HAP-1 (cell line): ENCODE results near the gene TMEM132C.

Experiments used
- DNase-seq, 2 experiments: peaks; one replicate each; pipeline ENCODE4 v3.0.0-alpha.2; 2016 to 2020; ENCODE audit warnings: low spot score in 2 of 2
- H3K27me3 ChIP-seq: fragments of 250-450 bp; sonication (Bioruptor Pico); 2 replicates; pipeline ENCODE4 v1.5.1; 2020; ENCODE audit warnings: low read depth, mild to moderate bottlenecking, moderate library complexity
- H3K36me3 ChIP-seq: fragments of 250-450 bp; sonication (Bioruptor Pico); replicated peaks from 2 replicates; pipeline ENCODE4 v1.5.1; 2020; ENCODE audit warnings: mild to moderate bottlenecking
- H3K4me1 ChIP-seq: fragments of 250-450 bp; sonication (Bioruptor Pico); 2 replicates; pipeline ENCODE4 v1.5.1; 2020; ENCODE audit warnings: mild to moderate bottlenecking
- H3K4me3 ChIP-seq: fragments of 250-450 bp; sonication (Bioruptor Pico); 2 replicates; pipeline ENCODE4 v1.5.1; 2020; ENCODE audit warnings: mild to moderate bottlenecking, moderate library complexity
- H3K9me3 ChIP-seq: fragments of 250-450 bp; sonication (Bioruptor Pico); 2 replicates; pipeline ENCODE4 v1.5.1; 2020; ENCODE audit warnings: mild to moderate bottlenecking, moderate library complexity
- in situ Hi-C: fragments of 300-500 bp; cut with MboI; formaldehyde crosslinking; loops from 3 replicates; pipeline ENCODE4 v1.14.3; 2020; ENCODE audit warnings: low sequenced_read_pairs, inconsistent platforms, mixed read lengths

TMEM132C gene

DNA sequence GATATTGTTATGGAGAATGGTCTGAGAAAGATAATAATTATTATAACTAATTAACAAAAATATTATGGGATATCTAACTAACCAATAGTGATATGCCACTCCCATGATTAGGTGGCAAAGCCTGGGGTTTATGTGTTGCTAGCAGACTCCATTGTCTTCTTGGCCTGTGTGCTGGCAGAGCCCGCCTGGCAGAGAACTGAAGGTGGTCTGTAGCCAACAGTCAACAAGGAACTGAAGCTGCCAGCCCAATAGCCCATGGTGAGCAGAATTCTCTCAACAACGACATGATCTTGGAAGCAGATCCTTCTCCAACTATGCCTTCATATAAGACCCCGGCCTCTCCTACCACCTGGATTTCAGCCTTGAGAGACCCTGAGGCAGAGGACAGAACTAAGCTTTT, 298.0 kb downstream of the TMEM132C start:
- H3K4me3 ChIP-seq = no peak overlapping the region
- no peak for DNase-seq
- H3K9me3 ChIP-seq = no peaks in the 10 kb centered on the region
- in situ Hi-C loops = no loop called here
- no peaks in the 10 kb centered on the region for H3K36me3 ChIP-seq
- H3K4me1 ChIP-seq = no peaks in the 10 kb centered on the region
- no peaks in the 10 kb centered on the region for H3K27me3 ChIP-seq

DNA sequence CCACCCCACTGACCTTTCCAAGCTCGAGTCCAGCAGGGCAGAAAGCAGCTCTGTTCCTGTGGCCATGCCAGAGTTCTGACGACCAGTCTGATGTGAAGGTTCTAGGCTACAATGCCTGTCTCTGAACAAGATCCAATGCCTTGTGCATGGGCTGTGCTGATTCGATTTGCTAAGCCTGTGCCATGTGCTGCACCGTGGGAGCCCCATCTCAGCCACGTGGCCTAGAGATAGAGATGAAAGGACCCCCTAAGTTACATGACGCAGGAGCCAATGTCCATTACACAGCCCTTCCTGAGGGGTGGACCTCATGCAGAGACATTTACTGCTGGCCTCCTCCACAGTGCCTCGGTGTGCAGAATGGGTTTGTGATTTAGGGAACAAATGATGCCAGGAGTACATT, 300.8 kb downstream of the TMEM132C start:
- Histone ChIP-seq H3K4me1 (no peaks in the 10 kb centered on the region), H3K4me3 (no peak overlapping the region), H3K36me3 (no peaks in the 10 kb centered on the region), H3K9me3 (no peaks in the 10 kb centered on the region), H3K27me3 (no peaks in the 10 kb centered on the region)
- DNase-seq = no peak
- in situ Hi-C loops = no loop called here

DNA sequence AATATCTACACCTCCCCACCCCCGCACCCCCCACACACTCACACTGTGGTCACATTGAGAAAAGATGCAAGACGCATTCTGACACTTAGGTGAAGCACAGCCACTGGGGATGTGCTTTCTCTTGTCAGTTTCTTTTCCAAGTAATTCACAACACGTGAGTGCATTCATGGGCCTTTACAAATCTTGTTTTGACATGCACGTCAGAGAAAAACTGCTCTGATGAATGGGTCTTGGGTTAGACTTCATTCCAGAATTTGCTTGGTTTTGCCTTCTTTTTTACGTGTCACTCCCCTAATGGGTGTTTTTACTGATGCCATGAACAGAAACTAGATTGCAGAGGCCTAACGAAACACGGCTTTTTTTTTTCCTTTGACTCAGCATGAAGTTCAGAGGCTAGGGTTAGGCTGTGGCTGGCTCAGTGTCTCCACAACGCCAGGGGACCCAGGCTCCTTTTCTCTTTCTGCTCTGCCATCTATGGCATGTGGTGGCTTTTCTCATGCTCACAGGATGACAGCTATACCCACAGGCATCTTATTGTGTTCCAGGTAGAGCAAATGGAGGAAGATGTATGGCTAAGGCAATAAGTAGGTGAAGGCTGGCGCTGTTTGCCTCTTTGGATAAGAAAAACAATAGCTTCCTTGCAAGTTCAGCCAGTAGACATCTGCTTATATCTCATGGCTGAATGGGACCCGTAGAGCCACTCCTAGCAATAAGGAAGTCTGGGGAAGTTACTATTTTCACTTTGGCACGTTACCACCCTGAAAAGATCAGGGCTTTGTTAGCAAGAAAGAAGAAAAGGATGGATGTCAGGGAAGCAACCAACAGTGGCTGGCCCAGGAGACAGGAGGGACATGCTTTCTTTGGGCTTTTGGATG, 303.5 kb downstream of the TMEM132C start:
- DNase-seq = no peak
- no peaks in the 10 kb centered on the region for H3K4me1 ChIP-seq
- H3K4me3 ChIP-seq = no peak overlapping the region
- H3K27me3 ChIP-seq = no peaks in the 10 kb centered on the region
- in situ Hi-C loops = no loop called here
- no peaks in the 10 kb centered on the region for H3K36me3 ChIP-seq
- no peaks in the 10 kb centered on the region for H3K9me3 ChIP-seq

DNA sequence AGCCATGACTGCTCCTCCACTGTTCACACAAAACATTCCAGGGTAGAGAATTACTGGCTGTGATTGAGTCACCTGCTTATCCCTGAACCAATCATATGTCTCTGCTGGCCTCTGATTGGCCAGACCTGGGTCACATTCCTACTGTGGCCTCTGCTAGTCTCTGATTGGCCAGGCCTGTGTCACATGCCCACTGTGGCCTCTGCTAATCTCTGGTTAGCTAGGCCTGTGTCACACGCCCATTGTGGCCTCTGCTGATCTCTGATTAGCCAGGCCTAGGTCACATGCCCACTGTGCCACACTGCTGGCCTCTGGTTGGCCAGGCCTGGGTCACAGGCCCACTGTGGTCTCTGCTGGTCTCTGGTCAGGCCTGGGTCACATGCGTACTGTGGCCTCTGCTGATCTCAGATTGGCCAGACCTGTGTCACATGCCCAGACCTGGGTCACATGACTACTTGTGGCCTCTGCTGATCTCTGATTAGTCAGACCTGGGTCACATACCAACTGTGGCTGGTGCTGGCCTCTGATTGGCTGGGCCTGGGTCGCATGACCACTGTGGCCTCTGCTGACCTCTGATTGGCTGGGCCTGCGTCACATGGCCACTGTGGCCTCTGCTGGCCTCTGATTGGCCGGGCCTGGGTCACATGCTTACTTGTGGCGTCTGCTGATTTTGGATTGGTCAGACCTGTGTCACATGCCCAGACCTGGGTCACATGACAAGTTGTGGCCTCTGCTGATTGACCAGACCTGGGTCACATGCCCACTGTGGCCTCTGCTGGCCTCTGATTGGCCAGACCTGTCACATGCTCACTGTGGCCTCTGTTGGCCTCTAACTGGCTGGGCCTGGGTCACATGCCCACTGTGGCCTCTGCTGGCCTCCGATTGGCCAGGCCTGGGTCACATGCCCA, 305.2 kb downstream of the TMEM132C start:
- Histone ChIP-seq H3K36me3 (no peaks in the 10 kb centered on the region), H3K4me3 (no peak overlapping the region), H3K9me3 (no peaks in the 10 kb centered on the region), H3K4me1 (no peaks in the 10 kb centered on the region), H3K27me3 (no peaks in the 10 kb centered on the region)
- in situ Hi-C loops = no loop called here
- no peak for DNase-seq

DNA sequence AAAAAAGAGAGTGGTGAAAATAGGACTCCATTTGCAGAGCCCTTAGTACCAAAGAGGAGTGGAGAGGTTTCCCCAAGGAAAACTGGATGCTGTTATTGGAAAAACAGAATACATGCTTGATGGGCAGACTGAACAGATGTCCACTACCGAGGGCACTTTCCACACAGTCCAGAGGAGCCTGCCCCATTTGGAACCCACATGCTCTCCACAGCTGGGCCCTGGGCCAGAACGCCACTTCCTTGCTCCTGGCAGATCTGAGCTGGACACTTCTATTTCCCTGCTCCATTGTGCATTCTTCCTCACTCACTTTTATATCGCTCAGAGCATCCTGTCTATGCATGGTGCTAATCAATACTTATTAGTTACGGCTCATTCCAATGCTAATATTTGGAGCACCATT, 306.9 kb downstream of the TMEM132C start:
- in situ Hi-C loops = no loop called here
- Histone ChIP-seq H3K27me3 (no peaks in the 10 kb centered on the region), H3K4me1 (no peaks in the 10 kb centered on the region), H3K9me3 (no peaks in the 10 kb centered on the region), H3K36me3 (no peaks in the 10 kb centered on the region), H3K4me3 (no peak overlapping the region)
- DNase-seq = no peak

DNA sequence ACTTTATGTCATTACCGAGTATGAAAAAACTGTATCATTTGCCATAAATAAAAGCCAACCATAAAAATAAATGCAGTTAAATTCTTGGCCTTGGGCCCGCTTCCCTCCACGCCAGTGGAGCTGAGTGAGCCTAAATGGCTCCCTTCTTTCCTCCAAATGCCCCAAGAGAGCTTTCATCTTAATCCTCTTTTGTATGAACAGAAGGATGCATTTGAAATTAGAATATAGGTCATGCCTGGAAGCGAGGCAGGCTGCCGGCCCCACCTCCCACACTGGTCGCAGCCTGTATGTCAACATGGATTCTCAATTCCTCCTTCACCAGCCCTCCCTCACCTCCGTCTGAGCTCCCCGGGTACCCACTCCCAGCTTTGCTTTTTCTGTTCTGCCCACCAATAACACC, 311.1 kb downstream of the TMEM132C start:
- DNase-seq = no peak
- in situ Hi-C loops = no loop called here
- H3K9me3 ChIP-seq = no peaks in the 10 kb centered on the region
- no peaks in the 10 kb centered on the region for H3K4me1 ChIP-seq
- no peak overlapping the region for H3K4me3 ChIP-seq
- H3K36me3 ChIP-seq = no peaks in the 10 kb centered on the region
- no peaks in the 10 kb centered on the region for H3K27me3 ChIP-seq

DNA sequence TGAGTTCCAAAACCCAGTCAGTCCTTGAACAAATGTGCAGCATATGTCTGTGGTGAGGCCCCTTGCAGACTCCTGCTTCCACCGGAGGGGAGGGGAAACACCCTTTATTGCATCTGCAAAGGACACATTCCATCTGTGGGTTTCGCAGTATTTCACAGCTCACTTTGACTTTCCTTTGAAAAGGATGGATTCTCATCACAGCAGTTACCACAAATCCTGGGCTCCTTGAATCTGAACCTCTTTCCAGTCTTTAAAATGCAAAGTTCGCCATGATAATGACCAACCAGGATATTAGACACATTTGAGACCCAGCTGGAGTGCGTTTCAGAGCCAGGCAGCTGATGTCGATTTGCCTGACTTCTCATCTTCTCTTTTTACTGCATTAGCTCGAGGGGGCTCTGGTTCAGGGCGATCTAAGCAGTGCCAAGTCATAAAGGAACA, 314.4 kb downstream of the TMEM132C start:
- Histone ChIP-seq H3K9me3 (no peaks in the 10 kb centered on the region), H3K27me3 (no peaks in the 10 kb centered on the region), H3K4me3 (no peak overlapping the region), H3K4me1 (no peaks in the 10 kb centered on the region), H3K36me3 (no peaks in the 10 kb centered on the region)
- in situ Hi-C loops = no loop called here
- no peak for DNase-seq

DNA sequence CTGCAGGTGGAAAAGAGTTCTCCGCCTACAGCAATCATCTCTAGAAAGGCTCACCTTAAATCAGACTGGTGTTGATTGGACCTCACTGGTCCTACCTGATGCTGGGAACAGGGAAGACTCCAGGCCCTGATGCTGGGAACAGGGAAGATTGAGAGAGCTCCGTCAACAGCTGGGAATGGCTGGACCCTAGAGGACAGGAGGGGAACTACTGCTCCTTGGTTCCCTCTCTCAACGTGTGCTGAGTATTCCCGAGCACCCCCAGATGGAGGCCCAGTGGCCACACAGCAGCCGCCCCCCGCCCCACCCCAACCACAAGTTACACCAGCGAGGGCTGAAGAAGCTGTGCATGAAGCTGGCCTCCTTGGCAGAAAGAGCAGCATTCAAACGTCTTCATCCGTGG, 316.5 kb downstream of the TMEM132C start:
- Histone ChIP-seq H3K27me3 (no peaks in the 10 kb centered on the region), H3K36me3 (no peaks in the 10 kb centered on the region), H3K4me3 (no peak overlapping the region), H3K9me3 (no peaks in the 10 kb centered on the region), H3K4me1 (no peaks in the 10 kb centered on the region)
- in situ Hi-C loops = no loop called here
- DNase-seq = no peak

DNA sequence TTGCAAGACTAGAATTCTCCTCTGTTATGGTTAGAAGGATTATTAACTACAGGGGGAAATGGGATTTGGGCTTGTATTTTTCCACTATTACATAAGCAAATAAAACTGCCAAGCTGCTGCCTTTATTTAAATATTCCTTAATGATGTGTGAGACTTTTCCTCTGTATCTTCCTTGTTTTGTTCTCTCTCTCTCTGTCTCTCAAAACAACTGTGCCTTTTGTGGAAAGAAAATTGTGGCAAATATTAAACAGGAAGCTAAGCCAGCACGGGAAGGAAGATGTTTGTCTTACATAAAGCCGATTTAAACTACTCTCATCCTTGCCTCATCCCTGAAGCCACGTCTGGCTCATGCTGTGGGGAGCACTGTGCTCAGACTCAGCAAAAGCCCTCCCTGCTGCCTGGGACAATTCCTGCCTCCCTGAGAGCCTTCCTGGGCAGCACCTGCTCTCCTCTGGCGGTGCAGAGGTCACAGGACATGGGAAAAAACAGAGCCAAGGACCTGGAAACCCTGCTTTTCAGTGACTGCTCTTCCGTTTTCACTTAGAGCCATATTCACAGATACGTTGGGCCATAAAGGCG, 319.6 kb downstream of the TMEM132C start:
- no peak overlapping the region for H3K4me3 ChIP-seq
- H3K4me1 ChIP-seq = no peaks in the 10 kb centered on the region
- H3K9me3 ChIP-seq = no peaks in the 10 kb centered on the region
- in situ Hi-C loops = no loop called here
- no peaks in the 10 kb centered on the region for H3K27me3 ChIP-seq
- DNase-seq = no peak
- no peaks in the 10 kb centered on the region for H3K36me3 ChIP-seq

DNA sequence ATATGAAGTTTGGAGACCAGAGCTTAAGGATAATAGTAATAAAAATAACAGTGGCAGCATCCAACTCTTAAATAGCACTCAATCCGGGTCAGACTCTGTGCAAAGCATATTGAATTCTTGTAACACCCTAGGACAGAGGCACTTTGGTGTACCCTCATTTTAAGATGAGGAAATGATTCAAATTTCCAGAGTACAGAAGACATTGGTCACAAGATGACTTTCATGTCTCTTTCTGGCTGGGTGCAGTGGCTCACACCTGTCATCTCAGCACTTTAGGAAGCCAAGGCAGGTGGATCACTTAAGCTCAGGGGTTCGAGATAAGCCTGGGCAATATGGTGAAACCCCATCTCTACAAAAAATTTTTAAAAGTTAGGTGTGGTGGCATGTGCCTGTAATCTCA, 320.9 kb downstream of the TMEM132C start:
- Histone ChIP-seq H3K27me3 (no peaks in the 10 kb centered on the region), H3K9me3 (no peaks in the 10 kb centered on the region), H3K4me3 (no peak overlapping the region), H3K4me1 (no peaks in the 10 kb centered on the region), H3K36me3 (no peaks in the 10 kb centered on the region)
- in situ Hi-C loops = no loop called here
- DNase-seq = no peak

DNA sequence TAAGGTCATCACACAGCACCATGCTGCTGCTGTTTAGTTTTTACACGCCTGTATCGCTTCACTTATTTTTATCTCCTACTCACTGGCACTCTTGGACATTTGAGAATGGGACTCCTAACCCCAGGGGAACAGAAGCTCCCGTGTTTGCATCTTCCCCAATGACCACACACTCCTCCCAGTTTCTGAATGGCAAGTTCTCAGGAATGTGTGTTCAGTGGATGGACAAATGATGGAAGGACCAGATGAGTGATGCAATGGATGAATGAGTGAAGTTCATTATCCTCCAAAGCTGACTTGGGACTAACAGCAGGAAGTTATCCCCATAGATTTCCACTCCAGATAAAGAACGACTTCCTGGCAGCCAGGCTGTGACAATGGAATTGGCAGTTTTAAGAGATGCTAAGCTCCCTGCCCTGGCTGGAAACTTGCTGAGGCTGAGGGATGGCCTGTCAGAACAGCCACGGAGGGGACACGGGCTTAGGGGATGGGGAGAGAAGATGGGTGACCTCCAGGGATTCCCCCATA, 325.3 kb downstream of the TMEM132C start:
- Histone ChIP-seq H3K27me3 (no peaks in the 10 kb centered on the region), H3K4me1 (no peaks in the 10 kb centered on the region), H3K36me3 (no peaks in the 10 kb centered on the region), H3K4me3 (no peak overlapping the region), H3K9me3 (no peaks in the 10 kb centered on the region)
- no peak for DNase-seq
- in situ Hi-C loops = no loop called here

DNA sequence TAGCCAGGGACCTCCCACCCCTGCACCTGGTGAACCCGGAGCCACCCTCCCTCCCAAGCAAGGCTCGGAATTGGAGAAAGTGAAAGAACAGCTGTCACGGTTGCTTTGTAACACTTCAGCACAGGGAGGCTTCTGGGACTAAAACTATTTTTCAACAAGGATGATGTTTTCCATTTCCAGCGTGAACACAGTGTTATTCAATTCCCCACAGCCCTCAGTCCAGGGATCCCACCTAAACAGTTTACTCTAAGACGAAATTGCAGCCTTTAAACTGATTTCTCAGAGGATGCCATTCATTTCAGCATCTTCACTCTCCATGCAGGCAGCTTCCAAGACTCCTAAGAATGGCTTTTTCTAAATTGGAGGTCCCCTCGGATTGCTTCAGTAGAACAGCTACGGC, 327.6 kb downstream of the TMEM132C start:
- DNase-seq = no peak
- Histone ChIP-seq H3K9me3 (no peaks in the 10 kb centered on the region), H3K4me3 (no peak overlapping the region), H3K36me3 (no peaks in the 10 kb centered on the region), H3K27me3 (no peaks in the 10 kb centered on the region), H3K4me1 (no peaks in the 10 kb centered on the region)
- in situ Hi-C loops = no loop called here

DNA sequence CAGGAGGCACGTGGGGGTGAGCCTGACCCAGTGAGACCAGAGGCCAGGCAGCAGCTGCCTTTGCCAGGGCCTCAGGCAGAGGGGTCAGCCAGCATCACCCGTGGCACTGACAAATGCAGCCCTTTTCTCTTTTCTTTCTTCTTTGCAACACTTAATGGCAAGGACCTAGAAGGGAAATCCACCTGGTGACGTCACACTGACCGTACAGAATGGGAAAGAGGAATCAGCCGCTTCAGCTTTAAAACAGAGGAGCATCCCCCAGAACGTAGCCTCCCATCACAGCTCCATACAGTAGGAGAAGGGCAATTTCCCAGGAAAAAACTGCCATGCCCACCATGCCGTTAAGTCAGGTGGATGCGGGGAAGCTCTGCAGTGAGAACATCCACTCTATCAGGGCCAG, 328.6 kb downstream of the TMEM132C start:
- Histone ChIP-seq H3K9me3 (no peaks in the 10 kb centered on the region), H3K4me1 (no peaks in the 10 kb centered on the region), H3K27me3 (no peaks in the 10 kb centered on the region), H3K36me3 (no peaks in the 10 kb centered on the region), H3K4me3 (no peak overlapping the region)
- in situ Hi-C loops = no loop called here
- no peak for DNase-seq

DNA sequence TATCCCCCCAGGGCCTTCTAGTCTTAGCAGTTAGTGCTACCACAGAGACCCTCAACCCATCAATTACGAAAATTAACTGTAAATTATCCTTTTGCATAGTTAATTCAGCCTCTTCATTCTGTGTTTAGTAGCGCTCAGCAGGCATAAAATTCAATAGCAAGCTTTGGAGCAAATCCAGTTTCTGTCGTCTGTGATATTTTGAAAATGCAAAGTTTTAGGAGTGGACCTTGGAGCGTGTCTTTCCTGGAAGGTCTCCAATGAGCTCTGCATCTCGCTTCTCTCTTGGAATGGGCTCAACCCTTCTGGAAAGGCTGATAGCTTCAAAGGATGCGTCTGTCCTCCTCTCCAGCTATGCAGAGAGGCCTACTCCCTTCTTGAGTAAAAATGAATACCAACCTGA, 333.9 kb downstream of the TMEM132C start:
- H3K9me3 ChIP-seq = no peaks in the 10 kb centered on the region
- no peaks in the 10 kb centered on the region for H3K4me1 ChIP-seq
- H3K27me3 ChIP-seq = no peaks in the 10 kb centered on the region
- in situ Hi-C loops = no loop called here
- no peaks in the 10 kb centered on the region for H3K36me3 ChIP-seq
- no peak for DNase-seq
- no peak overlapping the region for H3K4me3 ChIP-seq
